ENCODE results near the gene IL22RA1.

GRCh38 chr1:24084050-24084449 lies 58.9 kb downstream of the IL22RA1 start:
- TF ChIP-seq CTCF (IDR thresholded peaks at IDR 0.05; ENCODE audit: insufficient read depth, low read depth, low read length) (no peak), EZH2 (IDR thresholded peaks at IDR 0.05; ENCODE audit: insufficient read depth, low read length) (no peak)

Data from astrocyte (in vitro differentiated cells and primary cell).